ENCODE measurements around the gene TMEM18. TPM values are rescaled to one million over a fixed set of nuclear protein-coding genes. Genes with fewer than 3 reads are reported as not detected.

The TMEM18 gene
- total and polyA plus RNA-seq, 2 experiments from 2014 or later, result 35.4 to 47.1 TPM

- Histone ChIP-seq H3K27me3 (no peaks in the 10 kb centered on the region), H3K79me2 (no peaks in the 10 kb centered on the region), H4K20me1 (ENCODE audit: insufficient read depth, poor library complexity, severe bottlenecking) (no peaks in the 10 kb centered on the region), H3K9me2 (replicated peaks; ENCODE audit: insufficient read depth) (no peaks in the 10 kb centered on the region), H3K4me1 (ENCODE audit: insufficient read depth) (no peaks in the 10 kb centered on the region), H3K9me3 (ENCODE audit: low read depth) (no peaks in the 10 kb centered on the region), H3K4me2 (no peak overlapping the region), H3K27ac (no peak overlapping the region), H3K4me3 (no peak overlapping the region), H2AFZ (no peak overlapping the region), H3K36me3 (replicated peaks; ENCODE audit: insufficient read depth, low read depth) (no peaks in the 10 kb centered on the region)
- 95% methylated on average over 5 of the region's 5 CpGs for whole genome bisulfite sequencing (ENCODE audit: low lambda C conversion rate, missing lambda C conversion rate)
- no peak for DNase-seq (ENCODE audit: low spot score)
- TF ChIP-seq EZH2phosphoT487 (IDR thresholded peaks at IDR 0.05; ENCODE audit: low read depth, severe bottlenecking, unreplicated experiment) (no peak), EZH2 (IDR thresholded peaks at IDR 0.05; ENCODE audit: borderline replicate concordance) (no peak), CTCF (IDR thresholded peaks at IDR 0.05; ENCODE audit: poor library complexity) (no peak)
Measured at GRCh38 chr2:717661-718060, 40.5 kb upstream of the TMEM18 start.

DNA sequence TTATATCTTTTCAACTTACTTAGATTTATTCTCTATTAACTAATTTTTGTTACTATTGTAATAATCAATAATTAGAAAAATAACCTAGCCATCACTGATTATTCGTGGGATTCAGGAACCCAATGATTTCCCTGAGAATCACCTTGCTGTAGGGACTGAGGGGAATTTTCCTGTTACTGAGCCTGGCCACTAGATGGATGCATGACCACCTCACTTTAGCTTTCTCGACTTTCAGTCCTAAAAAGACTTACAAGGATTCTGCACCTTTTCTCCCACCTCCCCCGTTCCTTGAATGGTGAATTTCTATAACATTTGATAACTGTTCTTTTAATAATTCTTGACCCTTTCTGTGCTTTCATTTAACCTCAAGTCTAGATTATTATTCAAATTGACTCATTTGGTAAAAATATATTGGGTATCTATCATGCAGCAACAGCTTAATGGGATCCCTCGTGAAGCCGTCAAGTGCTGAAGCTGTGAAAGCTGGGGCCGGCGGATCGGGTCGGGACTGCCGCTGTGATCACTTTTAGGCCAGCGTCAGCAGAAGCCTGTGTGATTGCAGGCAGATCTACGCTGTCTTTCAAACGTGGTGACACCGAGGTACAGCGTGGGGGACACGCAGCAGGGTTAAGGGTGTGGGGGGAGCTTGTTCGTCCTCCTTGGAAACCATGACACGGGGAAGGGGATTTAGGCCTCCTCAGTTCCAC, 38.8 kb upstream of the TMEM18 start:
- Histone ChIP-seq H3K79me2 (no peaks in the 10 kb centered on the region), H3K9me3 (ENCODE audit: low read depth) (no peaks in the 10 kb centered on the region), H3K4me2 (no peak overlapping the region), H4K20me1 (ENCODE audit: insufficient read depth, poor library complexity, severe bottlenecking) (no peaks in the 10 kb centered on the region), H3K27me3 (no peaks in the 10 kb centered on the region), H3K36me3 (replicated peaks; ENCODE audit: insufficient read depth, low read depth) (no peaks in the 10 kb centered on the region), H3K4me1 (ENCODE audit: insufficient read depth) (no peaks in the 10 kb centered on the region), H3K27ac (no peak overlapping the region), H3K9me2 (replicated peaks; ENCODE audit: insufficient read depth) (no peaks in the 10 kb centered on the region), H3K4me3 (no peak overlapping the region), H2AFZ (no peak overlapping the region)
- no peak for TF ChIP-seq EZH2phosphoT487 (IDR thresholded peaks at IDR 0.05; ENCODE audit: low read depth, severe bottlenecking, unreplicated experiment)
- peak; percentile 50 for TF ChIP-seq CTCF (IDR thresholded peaks at IDR 0.05; ENCODE audit: poor library complexity)
- TF ChIP-seq EZH2 (IDR thresholded peaks at IDR 0.05; ENCODE audit: borderline replicate concordance), result no peak
- 61% methylated on average over 18 of the region's 18 CpGs for WGBS (ENCODE audit: low lambda C conversion rate, missing lambda C conversion rate)
- no peak for DNase-seq (ENCODE audit: low spot score)

DNA sequence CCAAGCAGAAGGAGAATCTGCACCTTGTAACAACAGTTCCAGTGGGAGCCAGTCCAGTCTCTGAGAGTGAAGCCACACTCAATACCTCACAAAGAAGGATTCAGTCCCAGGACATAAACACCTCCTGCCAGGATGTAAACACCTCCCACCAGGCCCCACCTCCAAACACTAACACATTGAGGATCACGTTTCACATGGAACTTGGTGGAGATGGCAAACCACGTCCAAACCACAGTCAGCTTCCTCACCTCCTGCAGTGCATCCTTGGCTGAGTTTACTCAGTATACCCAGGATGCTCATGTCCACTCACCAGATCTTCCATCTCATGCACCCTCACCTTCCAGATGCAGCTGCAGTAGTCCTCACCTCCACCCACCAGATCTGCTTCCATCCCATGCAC, 37.8 kb upstream of the TMEM18 start:
- DNase-seq (ENCODE audit: low spot score), result no peak
- Histone ChIP-seq H3K9me2 (replicated peaks; ENCODE audit: insufficient read depth) (no peaks in the 10 kb centered on the region), H2AFZ (no peak overlapping the region), H4K20me1 (ENCODE audit: insufficient read depth, poor library complexity, severe bottlenecking) (no peaks in the 10 kb centered on the region), H3K27me3 (no peaks in the 10 kb centered on the region), H3K79me2 (no peaks in the 10 kb centered on the region), H3K4me2 (no peak overlapping the region), H3K27ac (no peak overlapping the region), H3K9me3 (ENCODE audit: low read depth) (no peaks in the 10 kb centered on the region), H3K36me3 (replicated peaks; ENCODE audit: insufficient read depth, low read depth) (no peaks in the 10 kb centered on the region), H3K4me3 (no peak overlapping the region), H3K4me1 (ENCODE audit: insufficient read depth) (no peaks in the 10 kb centered on the region)
- no peak for TF ChIP-seq EZH2phosphoT487 (IDR thresholded peaks at IDR 0.05; ENCODE audit: low read depth, severe bottlenecking, unreplicated experiment)
- WGBS (ENCODE audit: low lambda C conversion rate, missing lambda C conversion rate), result 52% methylated on average over 2 of the region's 2 CpGs

GRCh38 chr2:714005-714741, 37.0 kb upstream of the TMEM18 start:
- Histone ChIP-seq H3K36me3 (replicated peaks; ENCODE audit: insufficient read depth, low read depth) (no peaks in the 10 kb centered on the region), H2AFZ (no peak overlapping the region), H3K4me3 (no peak overlapping the region), H3K9me3 (ENCODE audit: low read depth) (no peaks in the 10 kb centered on the region), H3K4me2 (no peak overlapping the region), H3K27me3 (no peaks in the 10 kb centered on the region), H4K20me1 (ENCODE audit: insufficient read depth, poor library complexity, severe bottlenecking) (no peaks in the 10 kb centered on the region), H3K9me2 (replicated peaks; ENCODE audit: insufficient read depth) (no peaks in the 10 kb centered on the region), H3K4me1 (ENCODE audit: insufficient read depth) (no peaks in the 10 kb centered on the region), H3K79me2 (no peaks in the 10 kb centered on the region), H3K27ac (no peak overlapping the region)
- WGBS (ENCODE audit: low lambda C conversion rate, missing lambda C conversion rate), result 69% methylated on average over 17 of the region's 17 CpGs
- TF ChIP-seq CTCF (IDR thresholded peaks at IDR 0.05; ENCODE audit: poor library complexity), result peak; percentile 70
- TF ChIP-seq EZH2phosphoT487 (IDR thresholded peaks at IDR 0.05; ENCODE audit: low read depth, severe bottlenecking, unreplicated experiment), result no peak
- peak; percentile 81 for DNase-seq (ENCODE audit: low spot score)

Data from hepatocyte (in vitro differentiated cells).